K562 (cell line): Measurements from ENCODE around the gene IFIT2. TPM values are rescaled to one million over a fixed set of nuclear protein-coding genes. Genes with fewer than 3 reads are reported as not detected.

ENCODE experiments used
- ARID2 ChIP-seq: fragments of 450-650 bp; IDR thresholded peaks from 2 replicates; pipeline ENCODE4 v1.6.1; 2017; ENCODE audit warnings: antibody characterized with exemption, mild to moderate bottlenecking
- BMI1 ChIP-seq: fragments of 150-350 bp; IDR thresholded peaks from 2 replicates; pipeline ENCODE4 v1.6.1; 2014; ENCODE audit warnings: low read length
- CAMTA2 ChIP-seq: fragments of 250-450 bp; sonication (Bioruptor Pico); conservative IDR thresholded peaks from 2 replicates; pipeline ENCODE4 v1.5.1; 2022
- CTBP1 ChIP-seq: fragments of 450-650 bp; IDR thresholded peaks from 2 replicates; pipeline ENCODE4 v1.6.1; 2016; ENCODE audit warnings: borderline replicate concordance
- CXXC5 ChIP-seq: fragments of 250-450 bp; sonication (Bioruptor Pico); IDR thresholded peaks from 2 replicates; pipeline ENCODE4 v1.8.0; 2022; ENCODE audit warnings: inconsistent platforms, mild to moderate bottlenecking, moderate library complexity
- DDX20 ChIP-seq: fragments of 450-650 bp; IDR thresholded peaks from 2 replicates; pipeline ENCODE4 v1.6.1; 2016; ENCODE audit warnings: missing genetic modification characterization, low read depth, mild to moderate bottlenecking, missing compliant biosample characterization, moderate library complexity
- HDAC1 ChIP-seq, 2 experiments: fragments of 450-650 bp; IDR thresholded peaks; 2 replicates each; pipeline ENCODE4 v1.6.1; 2016 to 2017; ENCODE audit warnings: inconsistent platforms in 1 of 2, mild to moderate bottlenecking in 1 of 2, moderate library complexity in 1 of 2
- HES1 ChIP-seq: fragments of 450-650 bp; IDR thresholded peaks from 2 replicates; pipeline ENCODE4 v1.6.1; 2016; ENCODE audit warnings: low read depth, mild to moderate bottlenecking, moderate library complexity
- ILK ChIP-seq: fragments of 450-650 bp; IDR thresholded peaks from 2 replicates; pipeline ENCODE4 v1.6.1; 2016; ENCODE audit warnings: missing genetic modification characterization, low read depth, mild to moderate bottlenecking, missing compliant biosample characterization, moderate library complexity, borderline replicate concordance
- KHSRP ChIP-seq: fragments of 450-650 bp; IDR thresholded peaks from 2 replicates; pipeline ENCODE4 v1.6.1; 2017
- LCOR ChIP-seq: sonication (generic); formaldehyde crosslinking; IDR thresholded peaks from 2 replicates; pipeline ENCODE4 v1.8.0; 2022; ENCODE audit warnings: mild to moderate bottlenecking, missing genetic modification reagents
- MAFG ChIP-seq: fragments of 450-650 bp; conservative IDR thresholded peaks from 2 replicates; pipeline ENCODE4 v1.6.1; 2016; ENCODE audit warnings: missing genetic modification characterization, missing compliant biosample characterization
- NCOA4 ChIP-seq: fragments of 450-650 bp; IDR thresholded peaks from 2 replicates; pipeline ENCODE4 v1.6.1; 2018; ENCODE audit warnings: mild to moderate bottlenecking; ENCODE audit not compliant: partially characterized antibody
- SRF ChIP-seq, 2 experiments: fragments of 250-450, 450-650 bp in 1 of 2; sonication (Bioruptor Pico) in 1 of 2; sonication (generic) in 1 of 2; formaldehyde crosslinking; IDR thresholded peaks; 2 replicates each; pipeline versions ENCODE4 v1.5.0 to v1.5.1; 2020 to 2022; ENCODE audit warnings: mild to moderate bottlenecking in 1 of 2, missing genetic modification reagents in 1 of 2
- SRSF9 ChIP-seq: fragments of 200-400 bp; formaldehyde crosslinking; IDR thresholded peaks from 2 replicates; pipeline ENCODE4 v1.6.1; 2017; ENCODE audit warnings: low read depth, low read length, borderline replicate concordance
- THRAP3 ChIP-seq: fragments of 450-650 bp; IDR thresholded peaks from 2 replicates; pipeline ENCODE4 v1.6.1; 2016; ENCODE audit warnings: mild to moderate bottlenecking, inconsistent platforms, borderline replicate concordance
- THRB ChIP-seq: fragments of 450-650 bp; formaldehyde crosslinking; conservative IDR thresholded peaks from 2 replicates; pipeline ENCODE4 v1.4.0; 2022; ENCODE audit warnings: mild to moderate bottlenecking, missing genetic modification characterization
- ZFPM2 ChIP-seq: fragments of 250-450 bp; sonication (Bioruptor Pico); IDR thresholded peaks from 2 replicates; pipeline ENCODE4 v1.5.1; 2022; ENCODE audit warnings: mild to moderate bottlenecking
- ZKSCAN3 ChIP-seq: fragments of 250-450 bp; sonication (Bioruptor Pico); IDR thresholded peaks from 2 replicates; pipeline ENCODE4 v1.4.0; 2020
- ZNF140 ChIP-seq: fragments of 250-450 bp; sonication (Bioruptor Pico); IDR thresholded peaks from 2 replicates; pipeline ENCODE4 v1.8.0; 2021; ENCODE audit warnings: moderate library complexity, mild to moderate bottlenecking, inconsistent platforms
- ZNF668 ChIP-seq: fragments of 250-450 bp; sonication (Bioruptor Pico); IDR thresholded peaks from 2 replicates; pipeline ENCODE4 v1.8.0; 2022; ENCODE audit warnings: mild to moderate bottlenecking, inconsistent platforms
- polyA plus RNA-seq, 8 experiments: library from polyadenylated mRNA; depleted of rRNA in 4 of 8; stranded (reverse) in 5 of 8; unstranded in 3 of 8; fragments of >200 nt; fragmentation: Nextera tagmentation in 2 of 8; fragmentation: Illumina TruSeq in 1 of 8; extraction: Ambion mirVana in 2 of 8; extraction: Trizol in 1 of 8; gene quantifications; 2 replicates each; pipeline versions ENCODE4 v1.2.1 to v1.2.3, GENCODE V29; 2011 to 2014; ENCODE audit warnings: inconsistent platforms in 1 of 8, missing spikeins in 1 of 8
- total RNA-seq, 7 experiments: library from RNA; depleted of rRNA in 6 of 7; stranded (reverse); fragments of >200 nt in 6 of 7; fragmentation: Illumina TruSeq in 2 of 7; extraction: Trizol in 2 of 7; gene quantifications; 2 replicates each; pipeline versions ENCODE4 v1.2.1 to v1.2.3, GENCODE V29; 2011 to 2021; ENCODE audit warnings: low replicate concordance in 1 of 7
- TF ChIP-seq, protein P1 (sequence below): fragments of 250-450 bp; sonication (Bioruptor Pico); IDR thresholded peaks from 2 replicates; pipeline ENCODE4 v1.8.0; 2022; ENCODE audit warnings: moderate library complexity, mild to moderate bottlenecking, inconsistent platforms
- TF ChIP-seq, protein P2 (sequence below): fragments of 250-450 bp; sonication (Bioruptor Pico); IDR thresholded peaks from 2 replicates; pipeline ENCODE4 v1.4.0; 2020; ENCODE audit warnings: mild to moderate bottlenecking, moderate library complexity

Gene IFIT2
- total and polyA plus RNA-seq, 9 of the 15 experiments (the other 6 are each of a cell fraction or from before 2014, with no cell fraction given) = 0.03 to 0.25 (median 0.10) TPM; not detected in 1

- TF ChIP-seq KHSRP = no peak
- no peak for TF ChIP-seq SRF (CRISPR knock-in tag; IDR thresholded peaks at IDR 0.05)
- TF ChIP-seq ZKSCAN3 = peak; percentile 47; the same call in 1 of the 2 replicates
- peak; percentile 74; the same call in 1 of the 2 replicates for TF ChIP-seq ZNF668 (CRISPR knock-in tag)
- no peak for TF ChIP-seq BMI1
- TF ChIP-seq ARID2 = no peak
- TF ChIP-seq THRAP3 = no peak
- TF ChIP-seq THRB (CRISPR knock-in tag) = peak; percentile 71; the same call in 1 of the 2 replicates
- TF ChIP-seq ZNF140 (CRISPR knock-in tag) = peak; percentile 79
- TF ChIP-seq HDAC1 (IDR thresholded peaks at IDR 0.05) = no peak
- TF ChIP-seq, protein P1, sequence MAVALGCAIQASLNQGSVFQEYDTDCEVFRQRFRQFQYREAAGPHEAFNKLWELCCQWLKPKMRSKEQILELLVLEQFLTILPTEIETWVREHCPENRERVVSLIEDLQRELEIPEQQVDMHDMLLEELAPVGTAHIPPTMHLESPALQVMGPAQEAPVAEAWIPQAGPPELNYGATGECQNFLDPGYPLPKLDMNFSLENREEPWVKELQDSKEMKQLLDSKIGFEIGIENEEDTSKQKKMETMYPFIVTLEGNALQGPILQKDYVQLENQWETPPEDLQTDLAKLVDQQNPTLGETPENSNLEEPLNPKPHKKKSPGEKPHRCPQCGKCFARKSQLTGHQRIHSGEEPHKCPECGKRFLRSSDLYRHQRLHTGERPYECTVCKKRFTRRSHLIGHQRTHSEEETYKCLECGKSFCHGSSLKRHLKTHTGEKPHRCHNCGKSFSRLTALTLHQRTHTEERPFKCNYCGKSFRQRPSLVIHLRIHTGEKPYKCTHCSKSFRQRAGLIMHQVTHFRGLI (CRISPR knock-in tag) = peak; percentile 44; the same call in 1 of the 2 replicates
- no peak for TF ChIP-seq HES1
- TF ChIP-seq, protein P2, sequence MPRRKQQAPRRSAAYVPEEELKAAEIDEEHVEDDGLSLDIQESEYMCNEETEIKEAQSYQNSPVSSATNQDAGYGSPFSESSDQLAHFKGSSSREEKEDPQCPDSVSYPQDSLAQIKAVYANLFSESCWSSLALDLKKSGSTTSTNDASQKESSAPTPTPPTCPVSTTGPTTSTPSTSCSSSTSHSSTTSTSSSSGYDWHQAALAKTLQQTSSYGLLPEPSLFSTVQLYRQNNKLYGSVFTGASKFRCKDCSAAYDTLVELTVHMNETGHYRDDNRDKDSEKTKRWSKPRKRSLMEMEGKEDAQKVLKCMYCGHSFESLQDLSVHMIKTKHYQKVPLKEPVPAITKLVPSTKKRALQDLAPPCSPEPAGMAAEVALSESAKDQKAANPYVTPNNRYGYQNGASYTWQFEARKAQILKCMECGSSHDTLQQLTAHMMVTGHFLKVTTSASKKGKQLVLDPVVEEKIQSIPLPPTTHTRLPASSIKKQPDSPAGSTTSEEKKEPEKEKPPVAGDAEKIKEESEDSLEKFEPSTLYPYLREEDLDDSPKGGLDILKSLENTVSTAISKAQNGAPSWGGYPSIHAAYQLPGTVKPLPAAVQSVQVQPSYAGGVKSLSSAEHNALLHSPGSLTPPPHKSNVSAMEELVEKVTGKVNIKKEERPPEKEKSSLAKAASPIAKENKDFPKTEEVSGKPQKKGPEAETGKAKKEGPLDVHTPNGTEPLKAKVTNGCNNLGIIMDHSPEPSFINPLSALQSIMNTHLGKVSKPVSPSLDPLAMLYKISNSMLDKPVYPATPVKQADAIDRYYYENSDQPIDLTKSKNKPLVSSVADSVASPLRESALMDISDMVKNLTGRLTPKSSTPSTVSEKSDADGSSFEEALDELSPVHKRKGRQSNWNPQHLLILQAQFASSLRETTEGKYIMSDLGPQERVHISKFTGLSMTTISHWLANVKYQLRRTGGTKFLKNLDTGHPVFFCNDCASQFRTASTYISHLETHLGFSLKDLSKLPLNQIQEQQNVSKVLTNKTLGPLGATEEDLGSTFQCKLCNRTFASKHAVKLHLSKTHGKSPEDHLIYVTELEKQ (CRISPR knock-in tag) = peak; percentile 82; the same call in 1 of the 2 replicates
- 0 out of 2 replicates have a peak, but pooled peaks have one; percentile 48 for TF ChIP-seq CTBP1
- TF ChIP-seq ZFPM2 (CRISPR knock-in tag) = no peak
- peak; percentile 79 for TF ChIP-seq CXXC5 (CRISPR knock-in tag)
- TF ChIP-seq SRSF9 = no peak
- TF ChIP-seq NCOA4 = no peak
- no peak for TF ChIP-seq MAFG (tag)
- peak; percentile 81 for TF ChIP-seq DDX20
- TF ChIP-seq CAMTA2 (CRISPR knock-in tag) = no peak
- TF ChIP-seq ILK (tag) = peak; percentile 60; the same call in 1 of the 2 replicates
- peak; percentile 74; the same call in 1 of the 2 replicates for TF ChIP-seq LCOR (CRISPR knock-in tag)
Observed at GRCh38 chr10:89355394-89355931, 53.6 kb downstream of the IFIT2 start (continued).
